HepG2 (cell line): Measurements from ENCODE around the gene ZNF691. TPM values are rescaled to one million over a fixed set of nuclear protein-coding genes. Genes with fewer than 3 reads are reported as not detected.

Experiments used
- ATAC-seq: fragments of 200-7000 bp; cut with Tn5 transposase; 3 replicates; pipeline ENCODE4 v1.9.1; 2020; ENCODE audit warnings: mild to moderate bottlenecking, moderate library complexity
- BruUV-seq: library from RNA; stranded (reverse); fragments of 400-500 nt; replicated peaks from 2 replicates; lab custom pipeline; 2021; lab: Mats Ljungman, UMichigan
- CTCF ChIA-PET: fragments of 300-600 bp; formaldehyde crosslinking; extraction: SDS; loops from one replicate; lab custom pipeline; 2021; ENCODE audit warnings: low total read pairs, inconsistent platforms, low intra/inter-chr PET ratio; lab: Yijun Ruan, JAX
- POLR2A ChIA-PET: fragments of 350-600 bp; sonication (Branson Sonifier 250); formaldehyde crosslinking; loops from one replicate; lab custom pipeline; 2020; ENCODE audit warnings: antibody characterized with exemption, inconsistent platforms; lab: Yijun Ruan, JAX
- DNase-seq: peaks from one replicate; pipeline ENCODE4 v3.0.0-alpha.2; 2015; ENCODE audit warnings: low spot score
- FAIRE-seq: peaks from 3 replicates; lab custom pipeline; 2011; peaks lifted over from hg19 to GRCh38; lab: Jason Lieb, UNC
- H2AFZ ChIP-seq: one replicate; pipeline ENCODE4 v1.6.1; 2011; ENCODE audit warnings: low read length, inconsistent platforms
- H3K27ac ChIP-seq: fragments of 300-600 bp; 3 replicates; pipeline ENCODE4 v1.8.0; 2011; ENCODE audit warnings: mixed run types, mild to moderate bottlenecking, mixed read lengths, low read length, inconsistent platforms; ENCODE audit not compliant: insufficient read depth; ENCODE audit errors: extremely low read length
- H3K27me3 ChIP-seq, 2 experiments: fragments of 200-600 bp in 1 of 2; 2 replicates in 1 of 2; 3 replicates in 1 of 2; pipeline versions ENCODE4 v1.6.0 to v1.8.0; 2011; ENCODE audit warnings: low read length in 2 of 2, mild to moderate bottlenecking in 2 of 2, moderate library complexity in 2 of 2, inconsistent platforms in 1 of 2; ENCODE audit not compliant: insufficient read depth in 2 of 2, control insufficient read depth in 1 of 2
- H3K36me3 ChIP-seq, 2 experiments: fragments of 200-600 bp in 1 of 2; replicated peaks in 1 of 2; 2 replicates in 1 of 2; 3 replicates in 1 of 2; pipeline versions ENCODE4 v1.5.1 to v1.8.0; 2011; ENCODE audit warnings: low read length in 2 of 2, inconsistent platforms in 1 of 2; ENCODE audit not compliant: insufficient read depth in 2 of 2, control insufficient read depth in 1 of 2
- H3K4me1 ChIP-seq: 2 replicates; pipeline ENCODE4 v1.5.1; 2012; ENCODE audit warnings: low read length, inconsistent platforms; ENCODE audit not compliant: insufficient read depth
- H3K4me2 ChIP-seq: 2 replicates; pipeline ENCODE4 v1.6.0; 2011; ENCODE audit warnings: low read depth, low read length, inconsistent platforms
- H3K4me3 ChIP-seq, 3 experiments: fragments of 200-600 bp in 1 of 3; sonication (generic), shearing (Covaris generic) in 1 of 3; replicated peaks in 1 of 3; 2 replicates each; pipeline ENCODE4 v1.5.1; 2011 to 2016; ENCODE audit warnings: low read length in 3 of 3, inconsistent platforms in 2 of 3, low read depth in 2 of 3, mild to moderate bottlenecking in 2 of 3, control low read depth in 1 of 3, mixed read lengths in 1 of 3; ENCODE audit not compliant: insufficient read depth in 1 of 3
- H3K79me2 ChIP-seq: one replicate; pipeline ENCODE4 v1.6.1; 2011; ENCODE audit warnings: low read length, inconsistent platforms; ENCODE audit not compliant: insufficient read depth
- H3K9ac ChIP-seq: 2 replicates; pipeline ENCODE4 v1.6.0; 2011; ENCODE audit warnings: mild to moderate bottlenecking, low read depth, low read length, inconsistent platforms; ENCODE audit not compliant: insufficient read depth
- H3K9me3 ChIP-seq: 2 replicates; pipeline ENCODE4 v1.5.1; 2012; ENCODE audit warnings: mild to moderate bottlenecking, low read length
- H4K20me1 ChIP-seq: 2 replicates; pipeline ENCODE4 v1.6.0; 2011; ENCODE audit warnings: inconsistent platforms, mild to moderate bottlenecking, low read length, moderate library complexity; ENCODE audit not compliant: insufficient read depth
- ARNT ChIP-seq: fragments of 450-650 bp; IDR thresholded peaks from 2 replicates; pipeline ENCODE4 v1.6.1; 2017
- ATM ChIP-seq: fragments of 450-650 bp; IDR thresholded peaks from 2 replicates; pipeline ENCODE4 v1.7.1; 2017; ENCODE audit warnings: mild to moderate bottlenecking, borderline replicate concordance
- CENPX ChIP-seq: sonication (generic); formaldehyde crosslinking; IDR thresholded peaks from 2 replicates; pipeline ENCODE4 v1.9.0; 2021; ENCODE audit warnings: mild to moderate bottlenecking, missing genetic modification reagents, moderate library complexity
- GLI4 ChIP-seq: sonication (generic); formaldehyde crosslinking; IDR thresholded peaks from 2 replicates; pipeline ENCODE4 v1.5.1; 2020; ENCODE audit warnings: missing genetic modification reagents, mild to moderate bottlenecking, moderate library complexity, borderline replicate concordance
- IKZF5 ChIP-seq: IDR thresholded peaks from 2 replicates; pipeline ENCODE4 v1.6.1; 2018; ENCODE audit warnings: missing genetic modification reagents, mild to moderate bottlenecking, missing compliant biosample characterization
- KMT2A ChIP-seq: sonication (generic); formaldehyde crosslinking; IDR thresholded peaks from 2 replicates; pipeline ENCODE4 v1.4.0; 2020; ENCODE audit warnings: missing genetic modification reagents
- MBD4 ChIP-seq: IDR thresholded peaks from 2 replicates; pipeline ENCODE4 v1.6.1; 2012; ENCODE audit warnings: low read length, inconsistent platforms, borderline replicate concordance
- NCOA1 ChIP-seq: sonication (generic); formaldehyde crosslinking; IDR thresholded peaks from 2 replicates; pipeline ENCODE4 v1.9.0; 2021; ENCODE audit warnings: missing genetic modification reagents
- NFE2L2 ChIP-seq: fragments of 150-350 bp; IDR thresholded peaks from 2 replicates; pipeline ENCODE4 v1.6.1; 2014; ENCODE audit warnings: low read length
- NR2F6 ChIP-seq, 2 experiments: IDR thresholded peaks; 2 replicates each; pipeline ENCODE4 v1.6.1; 2016; ENCODE audit warnings: antibody characterized with exemption in 1 of 2, mild to moderate bottlenecking in 1 of 2
- ZBTB26 ChIP-seq: IDR thresholded peaks from 2 replicates; pipeline ENCODE4 v1.6.1; 2016; ENCODE audit warnings: missing compliant biosample characterization, missing genetic modification reagents, borderline replicate concordance
- ZNF251 ChIP-seq: sonication (generic); formaldehyde crosslinking; IDR thresholded peaks from 2 replicates; pipeline ENCODE4 v1.9.0; 2021; ENCODE audit warnings: mild to moderate bottlenecking, missing genetic modification reagents
- ZNF256 ChIP-seq: sonication (generic); formaldehyde crosslinking; conservative IDR thresholded peaks from 2 replicates; pipeline ENCODE4 v1.4.0; 2020; ENCODE audit warnings: missing genetic modification reagents
- ZNF383 ChIP-seq: sonication (generic); formaldehyde crosslinking; IDR thresholded peaks from 2 replicates; pipeline ENCODE4 v1.4.0; 2020; ENCODE audit warnings: missing genetic modification reagents, mild to moderate bottlenecking, borderline replicate concordance
- ZNF460 ChIP-seq: sonication (generic); formaldehyde crosslinking; IDR thresholded peaks from 2 replicates; pipeline ENCODE4 v1.5.1; 2020; ENCODE audit warnings: missing genetic modification reagents, mild to moderate bottlenecking, borderline replicate concordance
- WGBS: methylation state at CpG from one replicate; pipeline ENCODE4 v1.1.6; 2017; ENCODE audit warnings: low lambda C conversion rate; 5-methylcytosine and 5-hydroxymethylcytosine counted together
- in situ Hi-C: cut with HindIII; loops from 2 replicates; pipeline ENCODE4 v1.10.0; 2017; ENCODE audit warnings: low pct_unique_long_range_greater_than_20kb; ENCODE audit not compliant: extremely low pct_ligation_motif_present
- intact Hi-C: fragments of 100-400 bp; cut with micrococcal nuclease; formaldehyde crosslinking; loops from one replicate; pipeline ENCODE4 v1.10.0; 2022; ENCODE audit not compliant: unreplicated experiment
- polyA plus RNA-seq, 8 experiments: library from polyadenylated mRNA; depleted of rRNA in 3 of 8; stranded (reverse) in 7 of 8; unstranded in 1 of 8; fragments of >200 nt; fragmentation: Illumina TruSeq in 4 of 8; extraction: Trizol in 4 of 8; gene quantifications; 2 replicates each; pipeline versions ENCODE4 v1.2.1 to v1.2.3, GENCODE V29; 2011 to 2016; ENCODE audit warnings: low read depth in 4 of 8, missing spikeins in 1 of 8, mixed read lengths in 1 of 8; ENCODE audit not compliant: insufficient read depth in 1 of 8
- total RNA-seq, 5 experiments: library from RNA; depleted of rRNA; stranded (reverse); fragments of >200 nt; fragmentation: Illumina TruSeq; extraction: Trizol; gene quantifications; 2 replicates each; pipeline ENCODE4 v1.2.3, GENCODE V29; 2016; ENCODE audit warnings: low read depth in 1 of 5
- TF ChIP-seq, protein P1 (sequence below): sonication (generic); formaldehyde crosslinking; IDR thresholded peaks from 2 replicates; pipeline ENCODE4 v1.8.0; 2022; ENCODE audit warnings: mild to moderate bottlenecking, missing genetic modification reagents, moderate library complexity

Gene ZNF691
- total and polyA plus RNA-seq, 2 of the 13 experiments (the other 11 are each of a cell fraction or from before 2014, with no cell fraction given) = 7.6 to 7.8 TPM

GRCh38 chr1:42825036-42825851, 21.2 kb upstream of the ZNF691 start:
- ChIA-PET CTCF (no interaction called here), POLR2A (interaction anchor here (1.4 kb wide), 1 partner anchor 21 kb away, joined by 11 read pairs; the partner anchor contains the start of gene ZNF691)
- Histone ChIP-seq H3K4me2 (no peak overlapping the region), H3K27me3 (no peaks in the 10 kb centered on the region), H3K36me3 (no peaks in the 10 kb centered on the region), H3K27ac (no peak overlapping the region), H3K9ac (no peak overlapping the region), H3K4me1 (peaks cover 28% of the 10 kb centered on the region), H3K9me3 (no peaks in the 10 kb centered on the region), H2AFZ (no peak overlapping the region), H4K20me1 (no peaks in the 10 kb centered on the region), H3K4me3 (no peak overlapping the region), H3K79me2 (no peaks in the 10 kb centered on the region)
- in situ Hi-C loops (no loop called here), intact Hi-C loops (no loop called here)
- no peak for ATAC-seq
- BruUV-seq = no TSS peak
- FAIRE-seq = no peak
- no peak for DNase-seq
- TF ChIP-seq ZNF251 (no peak), ZBTB26 (CRISPR knock-in tag) (no peak)
- TF ChIP-seq, protein P1, sequence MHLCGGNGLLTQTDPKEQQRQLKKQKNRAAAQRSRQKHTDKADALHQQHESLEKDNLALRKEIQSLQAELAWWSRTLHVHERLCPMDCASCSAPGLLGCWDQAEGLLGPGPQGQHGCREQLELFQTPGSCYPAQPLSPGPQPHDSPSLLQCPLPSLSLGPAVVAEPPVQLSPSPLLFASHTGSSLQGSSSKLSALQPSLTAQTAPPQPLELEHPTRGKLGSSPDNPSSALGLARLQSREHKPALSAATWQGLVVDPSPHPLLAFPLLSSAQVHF (CRISPR knock-in tag) = no peak
- WGBS = 94% methylated on average over 9 of the region's 10 CpGs

DNA sequence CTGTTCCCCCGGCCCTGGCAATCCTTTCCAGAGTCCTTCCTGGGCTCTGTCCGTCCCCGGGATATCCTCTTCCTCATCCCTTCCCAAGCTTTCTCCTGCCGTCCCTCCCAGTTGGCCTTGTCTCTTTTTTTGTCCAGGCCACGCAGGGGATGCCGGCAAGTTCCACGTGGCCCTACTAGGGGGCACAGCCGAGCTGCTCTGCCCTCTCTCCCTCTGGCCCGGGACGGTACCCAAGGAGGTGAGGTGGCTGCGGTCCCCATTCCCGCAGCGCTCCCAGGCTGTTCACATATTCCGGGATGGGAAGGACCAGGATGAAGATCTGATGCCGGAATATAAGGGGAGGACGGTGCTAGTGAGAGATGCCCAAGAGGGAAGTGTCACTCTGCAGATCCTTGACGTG, 15.8 kb upstream of the ZNF691 start:
- no peaks in the 10 kb centered on the region for H3K27me3 ChIP-seq
- CTCF ChIA-PET = no interaction called here
- H4K20me1 ChIP-seq = no peaks in the 10 kb centered on the region
- DNase-seq (no peak), ATAC-seq (no peak), FAIRE-seq (no peak)
- no peak overlapping the region for H3K4me2 ChIP-seq
- no peak overlapping the region for H2AFZ ChIP-seq
- H3K4me3 ChIP-seq = no peak overlapping the region
- H3K9me3 ChIP-seq = no peaks in the 10 kb centered on the region
- WGBS = 93% methylated on average over 17 of the region's 17 CpGs
- H3K36me3 ChIP-seq = no peaks in the 10 kb centered on the region
- TF ChIP-seq GLI4 (no peak), NCOA1 (CRISPR knock-in tag) (no peak), ZNF460 (no peak), CENPX (no peak), NR2F6 (IDR thresholded peaks at IDR 0.05) (no peak), NR2F6 (CRISPR knock-in tag; IDR thresholded peaks at IDR 0.05) (no peak), ARNT (no peak), NFE2L2 (no peak), ZNF256 (CRISPR knock-in tag) (no peak), KMT2A (no peak), ATM (no peak), ZNF383 (CRISPR knock-in tag) (no peak), IKZF5 (CRISPR knock-in tag) (no peak), MBD4 (no peak)
- no peaks in the 10 kb centered on the region for H3K4me1 ChIP-seq
- in situ Hi-C loops = no loop called here
- intact Hi-C loops = no loop called here
- POLR2A ChIA-PET = no interaction called here
- no TSS peak for BruUV-seq
- H3K27ac ChIP-seq = no peak overlapping the region
- H3K9ac ChIP-seq = no peak overlapping the region
- no peaks in the 10 kb centered on the region for H3K79me2 ChIP-seq
